Mesothelial cell of epicardium (in vitro differentiated cells): Measurements from ENCODE around the gene IFNG-AS1. TPM values are rescaled to one million over a fixed set of nuclear protein-coding genes. Genes with fewer than 3 reads are reported as not detected.

Experiments used
- DNase-seq, 2 experiments: peaks; one replicate each; pipeline ENCODE4 v3.0.0; 2021; ENCODE audit warnings: low spot score in 2 of 2; ENCODE audit not compliant: unreplicated experiment in 2 of 2
- H3K27ac Mint-ChIP-seq: 2 replicates; pipeline ENCODE4 v1.8.0; 2021; ENCODE audit warnings: mixed read lengths
- H3K27me3 Mint-ChIP-seq: 2 replicates; pipeline ENCODE4 v1.8.0; 2021; ENCODE audit warnings: low read depth, mixed read lengths
- H3K36me3 Mint-ChIP-seq: 2 replicates; pipeline ENCODE4 v1.8.0; 2021; ENCODE audit warnings: mixed read lengths
- H3K4me1 Mint-ChIP-seq: 2 replicates; pipeline ENCODE4 v1.8.0; 2021; ENCODE audit warnings: mixed read lengths
- H3K4me3 Mint-ChIP-seq: 2 replicates; pipeline ENCODE4 v1.8.0; 2021; ENCODE audit warnings: mild to moderate bottlenecking, moderate library complexity, mixed read lengths
- H3K9me3 Mint-ChIP-seq: 2 replicates; pipeline ENCODE4 v1.8.0; 2021; ENCODE audit warnings: mixed read lengths
- total RNA-seq: library from RNA; stranded (reverse); gene quantifications from 3 replicates; pipeline ENCODE4 v1.2.1, GENCODE V29; 2021
- TF ChIP-seq, protein P1 (sequence below): fragments of 200-600 bp; sonication (generic); IDR thresholded peaks from one replicate; pipeline ENCODE4 v1.5.0; 2021; ENCODE audit warnings: antibody characterized with exemption; ENCODE audit not compliant: unreplicated experiment

IFNG-AS1 gene
- total RNA-seq, 1 donor from 2014 or later: not detected

DNA sequence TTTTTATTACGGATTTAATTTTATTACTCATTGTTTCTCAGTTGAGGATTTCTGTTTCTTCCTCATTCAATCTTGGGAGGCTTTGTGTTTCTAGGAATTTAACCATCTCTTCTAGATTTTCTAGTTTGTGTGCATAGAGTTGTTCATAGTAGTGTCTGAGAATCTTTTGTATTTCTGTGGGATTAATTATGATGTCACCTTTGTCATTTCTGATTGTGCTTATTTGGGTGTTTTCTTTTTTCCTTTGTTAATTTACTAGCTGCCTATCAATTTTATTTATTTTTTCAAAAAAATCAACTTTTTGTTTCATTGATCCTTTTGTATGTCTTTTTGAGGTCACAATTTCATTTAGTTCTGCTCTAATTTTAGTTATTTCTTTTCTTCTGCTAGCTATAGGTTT, 75.9 kb downstream of the IFNG-AS1 start:
- peaks cover 59% of the 10 kb centered on the region for H3K9me3 Mint-ChIP-seq

GRCh38 chr12:68065687-68066086, 76.4 kb downstream of the IFNG-AS1 start:
- Mint-ChIP-seq H3K4me1 (no peaks in the 10 kb centered on the region), H3K4me3 (no peak overlapping the region), H3K9me3 (peaks cover 56% of the 10 kb centered on the region), H3K27me3 (no peaks in the 10 kb centered on the region), H3K36me3 (peaks cover 8% of the 10 kb centered on the region), H3K27ac (no peak overlapping the region)
- DNase-seq: no peak
- TF ChIP-seq, protein P1, sequence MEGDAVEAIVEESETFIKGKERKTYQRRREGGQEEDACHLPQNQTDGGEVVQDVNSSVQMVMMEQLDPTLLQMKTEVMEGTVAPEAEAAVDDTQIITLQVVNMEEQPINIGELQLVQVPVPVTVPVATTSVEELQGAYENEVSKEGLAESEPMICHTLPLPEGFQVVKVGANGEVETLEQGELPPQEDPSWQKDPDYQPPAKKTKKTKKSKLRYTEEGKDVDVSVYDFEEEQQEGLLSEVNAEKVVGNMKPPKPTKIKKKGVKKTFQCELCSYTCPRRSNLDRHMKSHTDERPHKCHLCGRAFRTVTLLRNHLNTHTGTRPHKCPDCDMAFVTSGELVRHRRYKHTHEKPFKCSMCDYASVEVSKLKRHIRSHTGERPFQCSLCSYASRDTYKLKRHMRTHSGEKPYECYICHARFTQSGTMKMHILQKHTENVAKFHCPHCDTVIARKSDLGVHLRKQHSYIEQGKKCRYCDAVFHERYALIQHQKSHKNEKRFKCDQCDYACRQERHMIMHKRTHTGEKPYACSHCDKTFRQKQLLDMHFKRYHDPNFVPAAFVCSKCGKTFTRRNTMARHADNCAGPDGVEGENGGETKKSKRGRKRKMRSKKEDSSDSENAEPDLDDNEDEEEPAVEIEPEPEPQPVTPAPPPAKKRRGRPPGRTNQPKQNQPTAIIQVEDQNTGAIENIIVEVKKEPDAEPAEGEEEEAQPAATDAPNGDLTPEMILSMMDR: no peak

More for the DNA sequence above, 75.9 kb downstream of the IFNG-AS1 start:
- Mint-ChIP-seq H3K4me3 (no peak overlapping the region), H3K27ac (no peak overlapping the region), H3K4me1 (no peaks in the 10 kb centered on the region), H3K36me3 (peaks cover 8% of the 10 kb centered on the region), H3K27me3 (no peaks in the 10 kb centered on the region)
- TF ChIP-seq, protein P1: no peak
- DNase-seq: no peak

DNA sequence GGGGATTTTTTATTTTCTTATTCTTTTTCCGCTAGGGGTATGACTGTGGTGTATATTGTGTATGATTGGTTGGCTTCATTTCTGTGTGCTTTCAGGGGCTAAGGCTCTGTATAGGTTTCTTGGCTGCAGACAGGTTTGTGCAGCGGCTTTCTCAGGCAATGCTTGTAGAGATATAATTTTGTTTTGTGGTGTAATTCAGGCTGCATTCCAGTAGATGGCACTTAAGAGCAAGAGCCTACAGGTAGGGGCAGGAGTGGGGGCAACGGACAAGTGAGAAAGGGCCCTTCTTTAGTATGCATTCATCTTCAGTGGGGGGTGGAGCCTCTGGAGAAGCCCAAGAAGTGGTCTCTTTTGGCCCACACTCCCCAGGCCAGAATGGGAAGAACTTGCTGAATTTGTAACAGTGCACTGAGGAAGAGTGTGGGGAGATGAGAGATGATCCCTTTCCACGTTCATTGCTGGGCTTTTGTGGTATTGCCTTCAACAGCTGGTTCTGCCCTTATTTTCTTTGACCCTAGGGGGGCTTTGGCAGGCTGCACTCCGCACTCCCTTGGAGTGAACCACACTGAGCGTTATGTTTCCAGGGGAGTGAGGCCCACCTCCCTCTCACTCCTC, 78.6 kb downstream of the IFNG-AS1 start:
- no peak overlapping the region for H3K4me3 Mint-ChIP-seq
- no peak overlapping the region for H3K27ac Mint-ChIP-seq
- peaks cover 36% of the 10 kb centered on the region for H3K9me3 Mint-ChIP-seq
- TF ChIP-seq, protein P1: no peak
- no peaks in the 10 kb centered on the region for H3K4me1 Mint-ChIP-seq
- DNase-seq: no peak
- H3K27me3 Mint-ChIP-seq: no peaks in the 10 kb centered on the region
- peaks cover 8% of the 10 kb centered on the region for H3K36me3 Mint-ChIP-seq

DNA sequence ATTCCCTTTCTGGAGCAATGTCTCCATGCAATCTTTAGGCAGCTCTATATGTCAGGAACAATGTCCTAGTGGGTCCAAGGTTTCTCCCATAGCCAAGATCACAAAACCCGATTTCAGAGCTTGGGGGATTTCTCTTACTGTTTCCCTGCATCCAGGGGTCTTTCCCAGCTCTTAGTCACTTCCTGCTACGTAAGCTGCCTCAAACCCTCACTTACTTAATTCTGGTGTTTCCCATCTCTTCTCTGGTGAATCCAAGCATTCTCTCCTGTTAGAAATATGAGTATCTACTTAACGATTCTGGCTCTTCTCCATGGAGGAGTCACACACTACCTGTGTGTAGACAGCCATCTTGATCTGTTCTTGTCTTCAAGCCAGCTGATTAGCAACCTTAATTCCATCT, 80.0 kb downstream of the IFNG-AS1 start:
- no peaks in the 10 kb centered on the region for H3K27me3 Mint-ChIP-seq
- peaks cover 8% of the 10 kb centered on the region for H3K36me3 Mint-ChIP-seq
- H3K4me1 Mint-ChIP-seq: no peaks in the 10 kb centered on the region
- no peak for DNase-seq
- H3K27ac Mint-ChIP-seq: no peak overlapping the region
- no peak overlapping the region for H3K4me3 Mint-ChIP-seq
- peaks cover 33% of the 10 kb centered on the region for H3K9me3 Mint-ChIP-seq
- TF ChIP-seq, protein P1: no peak

Other genes starting within 250 kb of the IFNG-AS1 start
- not detected in 3 replicates for gene IFNG, start 170.3 kb downstream of the IFNG-AS1 start, total RNA-seq
- not detected in 3 replicates for gene IL26, start 236.4 kb downstream of the IFNG-AS1 start, total RNA-seq